Mesendoderm (in vitro differentiated cells): ENCODE results near the gene MTFP1.

Experiments
- DNase-seq: peaks from one replicate; pipeline ENCODE4 v3.0.0; 2013
- H2AK5ac ChIP-seq: 2 replicates; pipeline ENCODE4 v1.6.1; 2013; ENCODE audit warnings: low read length, inconsistent platforms
- H2BK120ac ChIP-seq: 2 replicates; pipeline ENCODE4 v1.6.1; 2013; ENCODE audit warnings: low read depth, mild to moderate bottlenecking, low read length, moderate library complexity, mixed read lengths
- H2BK15ac ChIP-seq: replicated peaks from 2 replicates; pipeline ENCODE4 v1.6.1; 2013; ENCODE audit warnings: low read depth, mild to moderate bottlenecking, moderate library complexity
- H2BK5ac ChIP-seq: 2 replicates; pipeline ENCODE4 v1.6.1; 2013; ENCODE audit warnings: low read length, inconsistent platforms
- H3K18ac ChIP-seq: 2 replicates; pipeline ENCODE4 v1.6.1; 2013; ENCODE audit warnings: mild to moderate bottlenecking, low read length, mixed read lengths
- H3K23ac ChIP-seq: one replicate; pipeline ENCODE4 v1.6.1; 2013; ENCODE audit warnings: low read length
- H3K27ac ChIP-seq: 2 replicates; pipeline ENCODE4 v1.5.1; 2013; ENCODE audit warnings: low read depth, mild to moderate bottlenecking, inconsistent platforms, low read length, moderate library complexity
- H3K27me3 ChIP-seq: 2 replicates; pipeline ENCODE4 v1.6.1; 2013; ENCODE audit warnings: low read length, control low read depth, mild to moderate bottlenecking, inconsistent platforms; ENCODE audit not compliant: insufficient read depth, poor library complexity
- H3K36me3 ChIP-seq: 2 replicates; pipeline ENCODE4 v1.6.1; 2013; ENCODE audit warnings: low read length, inconsistent platforms; ENCODE audit not compliant: control insufficient read depth, insufficient read depth
- H3K4ac ChIP-seq: one replicate; pipeline ENCODE4 v1.6.1; 2013; ENCODE audit warnings: low read depth, mild to moderate bottlenecking, low read length, moderate library complexity
- H3K4me1 ChIP-seq: 2 replicates; pipeline ENCODE4 v1.6.1; 2013; ENCODE audit warnings: low read depth, low read length, inconsistent platforms; ENCODE audit not compliant: control insufficient read depth
- H3K4me2 ChIP-seq: 2 replicates; pipeline ENCODE4 v1.6.1; 2013; ENCODE audit warnings: low read length
- H3K4me3 ChIP-seq: 2 replicates; pipeline ENCODE4 v1.5.1; 2013; ENCODE audit warnings: mild to moderate bottlenecking, low read length
- H3K56ac ChIP-seq: one replicate; pipeline ENCODE4 v1.6.1; 2013; ENCODE audit warnings: low read length
- H3K79me1 ChIP-seq: 2 replicates; pipeline ENCODE4 v1.6.1; 2013; ENCODE audit warnings: low read length, inconsistent platforms
- H3K79me2 ChIP-seq: 2 replicates; pipeline ENCODE4 v1.6.1; 2013; ENCODE audit warnings: mild to moderate bottlenecking, low read length; ENCODE audit not compliant: control insufficient read depth, insufficient read depth
- H3K9ac ChIP-seq: 2 replicates; pipeline ENCODE4 v1.6.1; 2013; ENCODE audit warnings: low read length, inconsistent platforms
- H4K5ac ChIP-seq: one replicate; pipeline ENCODE4 v1.6.1; 2013; ENCODE audit warnings: low read length
- H4K8ac ChIP-seq: one replicate; pipeline ENCODE4 v1.6.1; 2013; ENCODE audit warnings: low read depth, mild to moderate bottlenecking, control low read depth, low read length, moderate library complexity
- WGBS: extraction: QIAGEN DNeasy Blood & Tissue Kit; methylation state at CpG from one replicate; pipeline ENCODE4 v1.1.7; 2013; ENCODE audit warnings: low lambda C conversion rate, missing lambda C conversion rate; ENCODE audit not compliant: insufficient coverage; ENCODE audit errors: extremely low coverage; 5-methylcytosine and 5-hydroxymethylcytosine counted together

Gene MTFP1

DNA sequence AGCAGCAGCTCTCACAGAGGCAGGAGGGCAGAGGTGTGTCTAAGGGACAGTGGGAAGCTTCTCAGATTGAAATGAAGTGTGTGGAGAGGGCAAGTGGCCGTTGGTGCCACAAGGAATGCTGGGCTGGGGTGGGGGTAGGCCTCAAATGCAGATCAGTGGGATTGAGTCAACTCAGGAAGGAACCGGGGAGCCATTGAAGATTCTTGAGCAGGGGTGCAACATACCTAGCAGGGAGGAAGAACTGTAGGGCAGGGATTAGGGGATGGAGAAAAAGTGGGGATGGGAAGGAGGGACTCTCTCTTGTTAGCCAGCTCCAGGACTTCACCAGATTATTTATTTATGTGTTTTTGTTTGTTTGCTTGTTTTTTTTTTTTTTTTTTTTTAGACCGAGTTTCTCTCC lies 31.7 kb upstream of the MTFP1 start:
- Histone ChIP-seq H4K5ac (no peak overlapping the region), H3K79me2 (no peaks in the 10 kb centered on the region), H3K4me1 (peaks cover 11% of the 10 kb centered on the region), H2BK15ac (no peak overlapping the region), H3K27ac (no peak overlapping the region), H3K79me1 (no peaks in the 10 kb centered on the region), H3K4me2 (no peak overlapping the region), H3K36me3 (no peaks in the 10 kb centered on the region), H3K9ac (no peak overlapping the region), H3K18ac (no peak overlapping the region), H2AK5ac (no peak overlapping the region), H3K4ac (no peak overlapping the region), H3K27me3 (no peaks in the 10 kb centered on the region), H2BK5ac (no peak overlapping the region), H3K23ac (no peak overlapping the region), H2BK120ac (no peak overlapping the region), H3K56ac (no peak overlapping the region), H4K8ac (no peak overlapping the region), H3K4me3 (no peak overlapping the region)
- DNase-seq, result no peak
- WGBS, result no CpG with 5 or more reads among the region's 3 CpGs

DNA sequence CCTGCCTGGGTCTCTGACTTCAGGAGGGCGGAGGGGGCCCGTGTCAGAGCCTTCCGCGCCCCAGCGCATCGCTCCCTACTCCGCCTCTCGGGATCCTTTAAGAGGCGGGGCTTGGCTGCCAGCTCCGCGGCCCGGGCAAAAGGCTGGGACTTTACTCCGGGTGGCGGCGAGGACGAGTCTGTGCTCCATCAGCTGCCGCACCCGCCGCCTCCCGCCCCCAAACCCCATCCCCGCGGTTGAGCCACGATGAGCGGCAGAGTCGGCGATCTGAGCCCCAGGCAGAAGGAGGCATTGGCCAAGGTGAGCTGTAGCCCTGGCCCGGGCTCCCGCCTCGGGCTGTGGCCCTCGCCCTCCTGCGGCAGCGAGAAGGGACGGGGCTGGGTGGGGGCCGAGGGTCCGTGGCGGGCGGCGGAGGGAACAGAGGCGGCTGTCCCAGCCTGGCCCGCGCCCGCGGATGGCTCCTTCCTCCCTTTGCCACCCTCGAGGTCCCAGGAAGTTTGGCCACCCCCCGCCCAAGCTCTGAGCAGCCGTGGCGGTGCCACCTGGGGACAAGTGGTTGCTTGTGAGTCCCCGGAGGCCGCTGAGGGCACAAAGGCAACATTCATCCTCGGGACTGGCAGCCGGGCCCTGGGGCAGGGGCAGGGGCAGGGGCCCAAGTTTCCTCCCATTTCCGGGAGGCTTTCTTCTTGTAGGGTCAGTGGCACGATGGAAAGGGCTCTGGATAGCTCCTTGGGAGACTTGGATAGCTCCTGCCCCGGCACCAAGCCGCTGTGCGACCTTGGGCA lies 28.5 kb upstream of the MTFP1 start, which contains the start of gene SEC14L2:
SEC14L2 (plus strand) TSS at position 148 of the 785 bp plus-strand sequence; CDS start at position 247, 99 bp downstream.
- Histone ChIP-seq H2BK5ac (no peak within 1 kb of the TSS), H3K4ac (no peak within 1 kb of the TSS), H4K8ac (no peak within 1 kb of the TSS), H3K36me3 (no peaks in the 10 kb centered on the region), H3K79me1 (no peaks in the 10 kb centered on the region), H3K27ac (no peak within 1 kb of the TSS), H3K56ac (peak within 1 kb of the TSS; percentile 89), H2BK15ac (no peak within 1 kb of the TSS), H3K4me1 (peaks cover 11% of the 10 kb centered on the region), H2BK120ac (no peak within 1 kb of the TSS), H4K5ac (no peak within 1 kb of the TSS), H3K23ac (no peak within 1 kb of the TSS), H2AK5ac (no peak within 1 kb of the TSS), H3K27me3 (no peaks in the 10 kb centered on the region), H3K4me2 (peak within 1 kb of the TSS; percentile 76), H3K79me2 (no peaks in the 10 kb centered on the region), H3K18ac (peak within 1 kb of the TSS; percentile 72), H3K4me3 (peak within 1 kb of the TSS; percentile 48), H3K9ac (peak within 1 kb of the TSS; percentile 67)
- DNase-seq, result peak; percentile 45
- WGBS, result no CpG with 5 or more reads among the region's 56 CpGs

DNA sequence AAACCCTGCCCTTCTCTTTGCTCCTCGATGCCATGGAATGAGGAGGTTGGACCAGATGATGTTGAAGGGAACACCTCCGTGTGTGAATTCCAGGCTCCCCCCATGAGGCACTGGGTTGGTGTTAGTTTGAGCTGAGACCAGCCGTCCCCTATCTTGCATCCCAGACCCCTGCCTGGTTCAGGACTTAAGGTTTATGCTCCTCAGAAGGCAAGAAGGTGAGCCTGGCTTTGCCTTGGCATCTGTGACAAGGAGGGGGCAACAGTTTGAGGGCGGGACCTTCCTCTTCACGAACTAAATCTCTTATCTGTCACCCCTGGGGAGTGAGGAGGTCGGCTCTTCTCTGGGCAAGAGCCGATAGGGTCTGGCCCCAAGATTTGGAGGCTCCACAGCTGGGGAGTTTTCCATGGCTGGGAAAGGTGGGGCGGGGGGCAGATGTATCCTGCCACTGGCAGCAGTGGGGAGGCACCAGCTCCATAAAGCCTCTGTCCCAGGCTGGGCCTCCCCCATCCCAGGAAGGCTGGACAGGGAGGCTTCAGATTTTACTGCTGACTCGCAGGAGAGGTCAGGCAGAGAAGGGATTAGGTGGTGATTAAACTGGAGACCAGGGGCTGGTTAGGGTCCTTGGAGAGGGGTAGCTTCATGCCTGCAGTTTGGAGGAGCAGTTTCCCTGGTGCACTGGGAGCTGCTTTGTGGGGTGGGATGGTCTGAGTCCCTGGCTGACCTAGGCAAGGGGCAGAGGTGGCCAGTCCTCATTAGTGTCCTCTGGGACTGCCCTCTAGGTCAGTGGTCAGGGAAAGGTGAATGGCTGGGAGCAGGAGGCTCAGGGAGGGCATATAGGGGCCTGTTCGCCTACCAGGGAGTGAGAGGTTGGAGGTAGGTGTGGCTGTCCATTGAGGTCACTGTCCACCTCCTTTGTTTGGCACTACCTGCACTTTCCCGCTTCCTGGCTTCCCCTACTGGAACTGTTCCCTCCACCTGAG lies 27.6 kb upstream of the MTFP1 start:
- no peak overlapping the region for H4K8ac ChIP-seq
- no peak overlapping the region for H3K27ac ChIP-seq
- H3K79me1 ChIP-seq, result no peaks in the 10 kb centered on the region
- no peaks in the 10 kb centered on the region for H3K27me3 ChIP-seq
- peak overlapping the region; percentile 89 for H3K56ac ChIP-seq
- H4K5ac ChIP-seq, result no peak overlapping the region
- H3K36me3 ChIP-seq, result no peaks in the 10 kb centered on the region
- no peak overlapping the region for H2BK15ac ChIP-seq
- H3K4me3 ChIP-seq, result no peak overlapping the region
- WGBS, result no CpG with 5 or more reads among the region's 11 CpGs
- DNase-seq, result peak; percentile 72
- H3K79me2 ChIP-seq, result no peaks in the 10 kb centered on the region
- peak overlapping the region; percentile 67 for H3K9ac ChIP-seq
- no peak overlapping the region for H3K18ac ChIP-seq
- H3K4me2 ChIP-seq, result peak overlapping the region; percentile 50
- H3K4me1 ChIP-seq, result peaks cover 9% of the 10 kb centered on the region
- no peak overlapping the region for H3K4ac ChIP-seq
- no peak overlapping the region for H2BK5ac ChIP-seq
- peak overlapping the region; percentile 51 for H2AK5ac ChIP-seq
- H2BK120ac ChIP-seq, result no peak overlapping the region
- H3K23ac ChIP-seq, result no peak overlapping the region

DNA sequence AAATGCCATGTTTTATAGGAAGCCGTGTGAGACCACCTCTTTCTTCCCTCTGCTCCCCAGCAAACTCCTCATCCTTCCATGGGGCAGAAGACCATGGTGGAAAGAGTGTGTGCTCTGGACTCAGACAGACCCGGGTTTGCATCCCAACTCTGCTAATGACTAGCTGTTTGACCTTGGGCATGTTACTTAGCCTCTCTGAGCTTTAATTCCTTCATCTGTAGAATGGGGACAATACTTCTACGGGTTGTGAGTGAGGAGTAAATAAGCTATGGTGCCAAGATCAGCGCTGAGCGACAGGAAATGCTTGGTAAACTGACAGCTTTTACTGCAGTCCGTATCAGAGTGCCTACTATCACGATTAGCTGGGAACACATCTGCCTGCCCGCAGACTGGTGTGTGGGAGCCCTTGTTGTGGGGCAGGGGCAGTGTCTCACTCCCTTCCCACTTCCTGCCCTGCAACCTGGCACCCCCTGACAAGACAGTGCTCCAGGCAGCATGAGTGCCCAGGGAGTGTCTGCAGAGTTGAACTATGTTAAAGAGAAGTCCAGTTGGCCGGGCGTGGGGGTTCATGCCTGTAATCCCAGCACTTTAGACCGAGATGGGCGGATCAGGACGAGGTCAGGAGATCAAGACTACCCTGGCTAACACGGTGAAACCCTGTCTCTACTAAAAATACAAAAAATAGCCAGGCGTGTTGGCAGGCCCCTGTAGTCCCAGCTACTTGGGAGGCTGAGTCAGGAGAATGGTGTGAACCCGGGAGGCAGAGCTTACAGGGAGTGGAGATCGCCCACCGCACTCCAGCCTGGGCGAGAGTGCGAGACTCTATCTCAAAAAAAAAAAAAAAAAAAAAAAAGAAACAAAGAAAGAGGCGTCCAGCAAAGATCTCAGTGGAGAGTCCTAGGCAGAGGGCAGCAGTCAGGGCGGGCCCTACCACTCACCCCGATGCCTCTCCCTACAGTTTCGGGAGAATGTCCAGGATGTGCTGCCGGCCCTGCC lies 26.6 kb upstream of the MTFP1 start:
- Histone ChIP-seq H3K36me3 (no peaks in the 10 kb centered on the region), H2BK15ac (no peak overlapping the region), H3K79me2 (no peaks in the 10 kb centered on the region), H4K8ac (no peak overlapping the region), H3K4me3 (no peak overlapping the region), H3K56ac (peak overlapping the region; percentile 15), H3K4me1 (peaks cover 9% of the 10 kb centered on the region), H3K4ac (no peak overlapping the region), H2AK5ac (no peak overlapping the region), H3K9ac (no peak overlapping the region), H3K4me2 (no peak overlapping the region), H2BK5ac (no peak overlapping the region), H2BK120ac (no peak overlapping the region), H4K5ac (no peak overlapping the region), H3K27me3 (no peaks in the 10 kb centered on the region), H3K23ac (no peak overlapping the region), H3K79me1 (no peaks in the 10 kb centered on the region), H3K18ac (no peak overlapping the region), H3K27ac (no peak overlapping the region)
- WGBS, result no CpG with 5 or more reads among the region's 25 CpGs
- DNase-seq, result no peak

DNA sequence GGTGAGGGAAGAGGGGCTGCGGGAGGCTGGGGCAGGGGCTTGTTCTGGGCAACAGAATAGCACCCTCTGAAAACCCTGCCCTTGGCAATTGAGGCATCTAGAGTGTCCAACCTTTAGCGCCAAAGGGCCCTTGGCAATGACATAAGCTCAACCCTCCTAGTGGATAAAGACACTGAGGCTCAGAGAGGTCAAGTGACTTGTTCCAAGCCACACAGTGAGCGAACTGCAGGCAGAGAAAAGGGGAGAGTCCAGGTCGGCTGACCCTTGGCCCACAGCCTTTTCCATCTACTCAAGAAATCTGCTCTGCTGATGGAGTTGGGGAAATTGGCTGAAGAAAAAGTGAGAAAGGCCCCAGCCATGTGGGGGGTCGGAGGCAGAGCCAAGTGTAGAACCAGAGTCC lies 25.9 kb upstream of the MTFP1 start:
- Histone ChIP-seq H3K4me1 (peaks cover 9% of the 10 kb centered on the region), H3K4me3 (no peak overlapping the region), H3K79me2 (no peaks in the 10 kb centered on the region), H2BK5ac (no peak overlapping the region), H3K36me3 (no peaks in the 10 kb centered on the region), H2BK120ac (no peak overlapping the region), H3K79me1 (no peaks in the 10 kb centered on the region), H3K4ac (no peak overlapping the region), H2AK5ac (no peak overlapping the region), H3K9ac (no peak overlapping the region), H3K23ac (no peak overlapping the region), H3K27me3 (no peaks in the 10 kb centered on the region), H3K27ac (no peak overlapping the region), H4K8ac (no peak overlapping the region), H3K4me2 (no peak overlapping the region), H3K18ac (no peak overlapping the region), H2BK15ac (no peak overlapping the region), H4K5ac (no peak overlapping the region), H3K56ac (no peak overlapping the region)
- DNase-seq, result no peak
- WGBS, result no CpG with 5 or more reads among the region's 5 CpGs
